IMR-90 (cell line): Measurements from ENCODE around the gene KRIT1.

Experiments
- MXI1 ChIP-seq: IDR thresholded peaks from 2 replicates; pipeline ENCODE4 v1.6.1; 2012; ENCODE audit warnings: low read depth, mild to moderate bottlenecking, low read length, moderate library complexity, borderline replicate concordance
- POLR2A ChIP-seq: IDR thresholded peaks from 2 replicates; pipeline ENCODE4 v1.6.1; 2012; ENCODE audit warnings: mild to moderate bottlenecking, low read depth, low read length
- RAD21 ChIP-seq: IDR thresholded peaks from 2 replicates; pipeline ENCODE4 v1.6.1; 2012; ENCODE audit warnings: low read length, improper control_type of control experiment
- RFX5 ChIP-seq: IDR thresholded peaks from 2 replicates; pipeline ENCODE4 v1.8.0; 2012; ENCODE audit warnings: low read depth, mild to moderate bottlenecking, low read length, moderate library complexity
- TF ChIP-seq, protein P1 (sequence below): conservative IDR thresholded peaks from 2 replicates; pipeline ENCODE4 v1.5.1; 2012; ENCODE audit warnings: mild to moderate bottlenecking, low read depth, low read length, improper control_type of control experiment

DNA sequence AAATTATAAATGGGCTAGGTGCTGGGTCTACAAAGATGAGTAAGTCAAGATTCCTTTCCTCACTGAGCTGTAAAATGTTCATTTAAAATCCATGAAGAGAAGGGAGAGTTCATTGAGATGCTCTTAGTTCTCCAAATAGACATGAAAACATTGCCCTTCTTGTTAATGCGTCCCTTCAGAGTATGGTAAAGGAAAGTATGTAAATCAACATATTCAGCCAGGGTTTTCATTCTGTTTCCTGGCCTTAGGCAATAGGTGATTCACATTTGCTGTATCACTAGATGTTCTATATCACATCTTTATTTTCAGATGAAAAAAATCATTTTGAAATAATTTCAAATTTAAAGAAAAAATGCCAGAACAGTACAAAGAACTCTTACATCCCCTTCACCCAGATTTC, 5.5 kb upstream of the KRIT1 start:
- TF ChIP-seq MXI1 (no peak), POLR2A (no peak), RAD21 (no peak), RFX5 (no peak)
- TF ChIP-seq, protein P1, sequence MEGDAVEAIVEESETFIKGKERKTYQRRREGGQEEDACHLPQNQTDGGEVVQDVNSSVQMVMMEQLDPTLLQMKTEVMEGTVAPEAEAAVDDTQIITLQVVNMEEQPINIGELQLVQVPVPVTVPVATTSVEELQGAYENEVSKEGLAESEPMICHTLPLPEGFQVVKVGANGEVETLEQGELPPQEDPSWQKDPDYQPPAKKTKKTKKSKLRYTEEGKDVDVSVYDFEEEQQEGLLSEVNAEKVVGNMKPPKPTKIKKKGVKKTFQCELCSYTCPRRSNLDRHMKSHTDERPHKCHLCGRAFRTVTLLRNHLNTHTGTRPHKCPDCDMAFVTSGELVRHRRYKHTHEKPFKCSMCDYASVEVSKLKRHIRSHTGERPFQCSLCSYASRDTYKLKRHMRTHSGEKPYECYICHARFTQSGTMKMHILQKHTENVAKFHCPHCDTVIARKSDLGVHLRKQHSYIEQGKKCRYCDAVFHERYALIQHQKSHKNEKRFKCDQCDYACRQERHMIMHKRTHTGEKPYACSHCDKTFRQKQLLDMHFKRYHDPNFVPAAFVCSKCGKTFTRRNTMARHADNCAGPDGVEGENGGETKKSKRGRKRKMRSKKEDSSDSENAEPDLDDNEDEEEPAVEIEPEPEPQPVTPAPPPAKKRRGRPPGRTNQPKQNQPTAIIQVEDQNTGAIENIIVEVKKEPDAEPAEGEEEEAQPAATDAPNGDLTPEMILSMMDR, result no peak
